ENCODE measurements around the gene ST6GALNAC6. TPM values are rescaled to one million over a fixed set of nuclear protein-coding genes. Genes with fewer than 3 reads are reported as not detected.

ST6GALNAC6 gene
- polyA plus RNA-seq, 2 of the 4 experiments (the other 2 are of a cell fraction) = 8.2 to 25.2 TPM

DNA sequence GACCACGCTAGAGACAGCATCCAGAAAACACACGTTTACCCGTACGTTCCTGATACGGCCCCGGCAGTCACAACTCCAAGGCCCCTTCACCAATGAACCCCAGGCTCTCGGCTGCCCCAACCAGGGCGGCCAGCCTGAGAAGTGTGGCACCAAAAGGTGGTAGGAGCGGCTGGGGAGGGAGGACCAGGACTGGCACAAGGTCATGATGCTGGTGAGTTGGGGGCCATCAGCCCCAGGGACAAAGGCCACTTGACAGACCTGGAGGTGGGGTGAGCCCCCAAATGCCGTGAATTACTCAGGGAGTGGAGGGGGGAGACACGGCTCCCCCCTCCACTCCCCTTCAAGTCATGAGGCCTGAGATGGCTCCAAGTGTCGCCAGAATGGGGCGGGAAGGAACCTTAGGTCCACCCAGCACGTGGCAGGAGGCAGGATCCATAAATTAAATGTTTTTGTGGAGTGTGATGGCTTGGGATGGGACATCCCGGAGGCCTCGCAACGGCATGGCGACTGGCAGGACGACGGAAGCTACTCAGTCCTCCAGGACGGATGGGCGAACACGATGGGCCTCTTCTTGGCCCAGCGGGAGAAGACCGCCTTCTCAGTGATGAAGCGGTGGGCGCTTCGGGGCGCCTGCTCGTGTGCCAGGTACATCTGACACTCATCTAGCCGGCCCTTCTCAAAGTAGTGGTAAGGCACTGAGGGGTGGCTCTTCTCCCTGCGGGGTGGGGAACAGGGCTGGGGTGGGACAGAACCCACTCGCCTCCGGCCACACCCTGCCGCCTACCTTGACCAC lies 8.7 kb upstream of the ST6GALNAC6 start:
- no peak for TF ChIP-seq HOXB13 (CRISPR knock-in tag; IDR thresholded peaks at IDR 0.05; ENCODE audit: low read depth)
- TF ChIP-seq, protein P1, sequence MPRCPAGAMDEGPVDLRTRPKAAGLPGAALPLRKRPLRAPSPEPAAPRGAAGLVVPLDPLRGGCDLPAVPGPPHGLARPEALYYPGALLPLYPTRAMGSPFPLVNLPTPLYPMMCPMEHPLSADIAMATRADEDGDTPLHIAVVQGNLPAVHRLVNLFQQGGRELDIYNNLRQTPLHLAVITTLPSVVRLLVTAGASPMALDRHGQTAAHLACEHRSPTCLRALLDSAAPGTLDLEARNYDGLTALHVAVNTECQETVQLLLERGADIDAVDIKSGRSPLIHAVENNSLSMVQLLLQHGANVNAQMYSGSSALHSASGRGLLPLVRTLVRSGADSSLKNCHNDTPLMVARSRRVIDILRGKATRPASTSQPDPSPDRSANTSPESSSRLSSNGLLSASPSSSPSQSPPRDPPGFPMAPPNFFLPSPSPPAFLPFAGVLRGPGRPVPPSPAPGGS (IDR thresholded peaks at IDR 0.05) = no peak
- no peak for TF ChIP-seq CBX2 (IDR thresholded peaks at IDR 0.05; ENCODE audit: borderline replicate concordance, low read depth)
- no peak for TF ChIP-seq SMC3 (IDR thresholded peaks at IDR 0.05)
- no peak for TF ChIP-seq BHLHE40 (IDR thresholded peaks at IDR 0.05; ENCODE audit: low read depth, low read length)
- TF ChIP-seq FOSB (CRISPR knock-in tag; IDR thresholded peaks at IDR 0.05) = no peak
- TF ChIP-seq NPAS2 (CRISPR knock-in tag; IDR thresholded peaks at IDR 0.05; ENCODE audit: borderline replicate concordance) = no peak
- TF ChIP-seq HDAC2 (IDR thresholded peaks at IDR 0.05) = no peak
- no peak for TF ChIP-seq POLR2AphosphoS2 (conservative IDR thresholded peaks at IDR 0.05; ENCODE audit: low read length)
- no peak overlapping the region for H3K27ac ChIP-seq
- no peak for ATAC-seq
- no peak overlapping the region for H3K4me2 ChIP-seq
- CTCF ChIA-PET = interaction anchor here (1.0 to 3.0 kb wide), 3 partner anchors 13 to 63 kb away, joined by 3 to 21 read pairs (median 4); no protein-coding TSS in a partner anchor
- POLR2A ChIA-PET = no interaction called here
- WGBS (ENCODE audit: missing lambda C conversion rate) = 89% methylated on average over 34 of the region's 35 CpGs
- peaks cover 17% of the 10 kb centered on the region for H3K4me1 ChIP-seq
- no peak for DNase-seq (ENCODE audit: low read depth in 1 of 2, low spot score in 1 of 2)
- H3K4me3 ChIP-seq = no peak overlapping the region
- FAIRE-seq = no peak
- no peaks in the 10 kb centered on the region for H3K9me3 ChIP-seq

DNA sequence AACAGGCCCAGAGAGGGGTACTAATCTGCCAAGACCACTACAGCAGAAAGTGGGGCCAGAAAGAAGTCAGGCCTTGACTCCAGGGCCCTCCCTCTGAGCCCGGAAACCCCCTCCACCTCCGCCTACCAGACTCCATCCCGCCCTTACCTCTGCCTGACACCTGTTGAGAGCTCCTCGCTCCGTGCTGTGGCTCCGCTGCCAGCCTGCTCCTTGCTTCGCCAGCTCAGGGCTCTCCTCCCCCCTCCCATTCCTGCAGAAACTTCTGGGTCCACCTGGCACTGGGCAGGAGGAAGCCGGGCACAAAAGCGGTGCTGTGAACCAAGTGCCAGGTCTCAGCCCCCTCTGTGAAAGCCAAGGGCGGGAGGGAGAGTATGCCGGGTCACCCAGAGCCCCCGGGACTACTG lies 6.4 kb upstream of the ST6GALNAC6 start:
- CTCF ChIA-PET = interaction anchor here (1.3 kb wide), 1 partner anchor 15 kb away, joined by 5 read pairs; no protein-coding TSS in a partner anchor
- Histone ChIP-seq H3K4me3 (no peak overlapping the region), H3K4me2 (no peak overlapping the region), H3K9me3 (no peaks in the 10 kb centered on the region), H3K4me1 (peaks cover 19% of the 10 kb centered on the region), H3K27ac (no peak overlapping the region)
- TF ChIP-seq JUNB (IDR thresholded peaks at IDR 0.05) (no peak), TFCP2L1 (CRISPR knock-in tag; IDR thresholded peaks at IDR 0.05) (no peak), NFE2L2 (conservative IDR thresholded peaks at IDR 0.05; ENCODE audit: low read length) (no peak), CHD4 (IDR thresholded peaks at IDR 0.05; ENCODE audit: borderline replicate concordance) (no peak), HOXB5 (CRISPR knock-in tag; IDR thresholded peaks at IDR 0.05) (no peak)
- FAIRE-seq (no peak), DNase-seq (ENCODE audit: low read depth in 1 of 2, low spot score in 1 of 2) (no peak), ATAC-seq (no peak)
- POLR2A ChIA-PET = no interaction called here
- WGBS (ENCODE audit: missing lambda C conversion rate) = 95% methylated on average over 12 of the region's 12 CpGs

DNA sequence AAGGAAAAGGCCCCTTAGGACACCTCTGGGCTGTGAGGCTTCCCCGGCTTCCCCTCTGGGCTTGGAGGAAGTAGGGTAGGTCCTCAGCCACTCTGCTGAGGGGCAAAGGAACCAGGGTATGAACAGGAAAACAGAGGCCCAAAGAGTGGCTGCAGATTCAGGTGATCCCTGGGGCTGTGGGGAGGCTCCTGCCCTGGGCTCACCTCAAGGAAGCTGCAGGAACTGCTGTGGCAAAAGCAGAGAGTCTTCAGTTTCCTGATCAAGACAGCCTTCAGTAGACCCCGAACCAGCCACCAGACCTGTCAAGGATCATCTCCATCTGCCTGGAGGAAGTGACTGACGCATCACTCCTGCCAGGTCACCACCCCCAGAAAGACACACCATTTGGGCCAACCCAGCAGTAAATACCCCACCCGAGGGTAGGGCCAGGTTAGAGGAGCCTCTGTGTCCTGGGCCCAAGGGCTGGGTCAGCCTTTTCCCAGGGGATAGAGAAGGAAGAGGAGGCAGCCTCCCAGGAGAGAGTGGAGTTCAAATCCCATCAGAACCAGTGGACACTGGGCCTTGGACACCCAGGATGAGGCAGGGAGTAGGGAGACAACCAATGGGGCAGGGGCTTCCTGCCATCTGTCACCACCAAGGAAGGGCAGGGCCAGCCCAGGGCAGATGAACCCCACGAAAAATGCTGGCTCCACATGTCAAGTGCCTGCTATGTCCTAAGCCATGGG lies 5.8 kb upstream of the ST6GALNAC6 start:
- CTCF ChIA-PET = interaction anchor here (0.9 to 1.6 kb wide), 2 partner anchors 10 to 36 kb away, joined by 3 to 5 read pairs; no protein-coding TSS in a partner anchor
- no peak for DNase-seq (ENCODE audit: low read depth in 1 of 2, low spot score in 1 of 2)

DNA sequence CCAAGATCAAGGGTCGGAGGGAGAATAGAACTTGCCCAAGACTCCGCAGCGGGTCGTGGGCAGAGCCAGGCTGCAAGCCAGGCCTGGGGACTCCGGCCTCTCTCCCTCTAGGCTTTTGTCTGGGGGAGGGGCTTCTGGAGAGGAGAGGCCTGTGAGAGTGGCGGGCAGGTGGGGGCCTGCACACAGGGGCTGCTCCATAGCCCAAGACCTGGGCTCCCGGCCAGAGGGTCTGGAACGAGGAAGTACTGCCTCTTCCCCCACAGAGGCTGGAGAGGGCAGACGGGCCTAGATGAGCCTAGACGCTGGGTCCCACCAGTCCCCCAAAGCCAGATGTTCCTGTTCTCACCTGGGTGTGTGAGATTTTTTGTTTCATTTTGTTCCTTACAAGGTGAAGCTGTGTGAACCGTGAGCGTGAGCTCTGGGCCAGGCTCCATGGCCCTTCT lies 5.2 kb upstream of the ST6GALNAC6 start:
- no peak overlapping the region for H3K4me2 ChIP-seq
- 88% methylated on average over 12 of the region's 12 CpGs for WGBS (ENCODE audit: missing lambda C conversion rate)
- FAIRE-seq (no peak), ATAC-seq (no peak), DNase-seq (ENCODE audit: low read depth in 1 of 2, low spot score in 1 of 2) (no peak)
- H3K27ac ChIP-seq = peak overlapping the region in 1 of 2 experiments; percentile 54; a peak in 1 of 6 replicates
- ChIA-PET CTCF (interaction anchor here (0.9 to 1.6 kb wide), 5 partner anchors 9 to 170 kb away, joined by 3 to 6 read pairs (median 3); partner anchors contain the start of gene TOR2A), POLR2A (no interaction called here)
- peaks cover 31% of the 10 kb centered on the region for H3K4me1 ChIP-seq
- no peak overlapping the region for H3K4me3 ChIP-seq
- no peaks in the 10 kb centered on the region for H3K9me3 ChIP-seq
- no peak for TF ChIP-seq BHLHE40 (IDR thresholded peaks at IDR 0.05; ENCODE audit: low read depth, low read length)
- TF ChIP-seq, protein P2, sequence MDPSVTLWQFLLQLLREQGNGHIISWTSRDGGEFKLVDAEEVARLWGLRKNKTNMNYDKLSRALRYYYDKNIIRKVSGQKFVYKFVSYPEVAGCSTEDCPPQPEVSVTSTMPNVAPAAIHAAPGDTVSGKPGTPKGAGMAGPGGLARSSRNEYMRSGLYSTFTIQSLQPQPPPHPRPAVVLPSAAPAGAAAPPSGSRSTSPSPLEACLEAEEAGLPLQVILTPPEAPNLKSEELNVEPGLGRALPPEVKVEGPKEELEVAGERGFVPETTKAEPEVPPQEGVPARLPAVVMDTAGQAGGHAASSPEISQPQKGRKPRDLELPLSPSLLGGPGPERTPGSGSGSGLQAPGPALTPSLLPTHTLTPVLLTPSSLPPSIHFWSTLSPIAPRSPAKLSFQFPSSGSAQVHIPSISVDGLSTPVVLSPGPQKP (IDR thresholded peaks at IDR 0.05; ENCODE audit: low read depth, low read length) = no peak
- TF ChIP-seq MAFK (IDR thresholded peaks at IDR 0.05; ENCODE audit: partially characterized antibody) = no peak
- no peak for TF ChIP-seq FOXS1 (CRISPR knock-in tag; IDR thresholded peaks at IDR 0.05)
- no peak for TF ChIP-seq CHD2 (IDR thresholded peaks at IDR 0.05; ENCODE audit: low read length, partially characterized antibody)
- no peak for TF ChIP-seq ESRRA (IDR thresholded peaks at IDR 0.05; ENCODE audit: borderline replicate concordance, low read length)
- TF ChIP-seq, protein P3, sequence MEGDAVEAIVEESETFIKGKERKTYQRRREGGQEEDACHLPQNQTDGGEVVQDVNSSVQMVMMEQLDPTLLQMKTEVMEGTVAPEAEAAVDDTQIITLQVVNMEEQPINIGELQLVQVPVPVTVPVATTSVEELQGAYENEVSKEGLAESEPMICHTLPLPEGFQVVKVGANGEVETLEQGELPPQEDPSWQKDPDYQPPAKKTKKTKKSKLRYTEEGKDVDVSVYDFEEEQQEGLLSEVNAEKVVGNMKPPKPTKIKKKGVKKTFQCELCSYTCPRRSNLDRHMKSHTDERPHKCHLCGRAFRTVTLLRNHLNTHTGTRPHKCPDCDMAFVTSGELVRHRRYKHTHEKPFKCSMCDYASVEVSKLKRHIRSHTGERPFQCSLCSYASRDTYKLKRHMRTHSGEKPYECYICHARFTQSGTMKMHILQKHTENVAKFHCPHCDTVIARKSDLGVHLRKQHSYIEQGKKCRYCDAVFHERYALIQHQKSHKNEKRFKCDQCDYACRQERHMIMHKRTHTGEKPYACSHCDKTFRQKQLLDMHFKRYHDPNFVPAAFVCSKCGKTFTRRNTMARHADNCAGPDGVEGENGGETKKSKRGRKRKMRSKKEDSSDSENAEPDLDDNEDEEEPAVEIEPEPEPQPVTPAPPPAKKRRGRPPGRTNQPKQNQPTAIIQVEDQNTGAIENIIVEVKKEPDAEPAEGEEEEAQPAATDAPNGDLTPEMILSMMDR (IDR thresholded peaks at IDR 0.05) = no peak
- TF ChIP-seq EHMT2 (IDR thresholded peaks at IDR 0.05; ENCODE audit: low read depth) = no peak
- TF ChIP-seq POLR2A (IDR thresholded peaks at IDR 0.05; ENCODE audit: low read length) = no peak

More for the DNA sequence above, 5.8 kb upstream of the ST6GALNAC6 start:
- FAIRE-seq (no peak), ATAC-seq (peak; percentile 22 to 31; a peak in 3 of 6 replicates)
- Histone ChIP-seq H3K4me1 (peaks cover 25% of the 10 kb centered on the region), H3K9me3 (no peaks in the 10 kb centered on the region), H3K27ac (peak overlapping the region in 1 of 2 experiments; percentile 54; a peak in 1 of 6 replicates), H3K4me3 (no peak overlapping the region), H3K4me2 (no peak overlapping the region)
- WGBS (ENCODE audit: missing lambda C conversion rate) = 69% methylated on average over 4 of the region's 5 CpGs
- POLR2A ChIA-PET = no interaction called here
- TF ChIP-seq KDM1A (IDR thresholded peaks at IDR 0.05; ENCODE audit: low read depth) = no peak
- no peak for TF ChIP-seq CBX2 (IDR thresholded peaks at IDR 0.05; ENCODE audit: borderline replicate concordance, low read depth)
- no peak for TF ChIP-seq FOSL2 (IDR thresholded peaks at IDR 0.05)
- no peak for TF ChIP-seq FOSL2 (CRISPR knock-in tag; IDR thresholded peaks at IDR 0.05)
- no peak for TF ChIP-seq CHD4 (IDR thresholded peaks at IDR 0.05; ENCODE audit: borderline replicate concordance)
- TF ChIP-seq TP53 (CRISPR knock-in tag; IDR thresholded peaks at IDR 0.05) = no peak
- TF ChIP-seq KDM5A (IDR thresholded peaks at IDR 0.05) = no peak
- no peak for TF ChIP-seq NFE2L2 (conservative IDR thresholded peaks at IDR 0.05; ENCODE audit: low read length)
- TF ChIP-seq BHLHE40 (IDR thresholded peaks at IDR 0.05; ENCODE audit: low read depth, low read length) = no peak
